GM18502 (cell line): ENCODE measurements around the gene EIF2A.

Experiments
- ATAC-seq: cut with Tn5 transposase; IDR thresholded peaks from one replicate; pipeline ENCODE4 v1.9.1; 2021; ENCODE audit warnings: mild to moderate bottlenecking; ENCODE audit not compliant: unreplicated experiment, poor library complexity

The EIF2A gene

DNA sequence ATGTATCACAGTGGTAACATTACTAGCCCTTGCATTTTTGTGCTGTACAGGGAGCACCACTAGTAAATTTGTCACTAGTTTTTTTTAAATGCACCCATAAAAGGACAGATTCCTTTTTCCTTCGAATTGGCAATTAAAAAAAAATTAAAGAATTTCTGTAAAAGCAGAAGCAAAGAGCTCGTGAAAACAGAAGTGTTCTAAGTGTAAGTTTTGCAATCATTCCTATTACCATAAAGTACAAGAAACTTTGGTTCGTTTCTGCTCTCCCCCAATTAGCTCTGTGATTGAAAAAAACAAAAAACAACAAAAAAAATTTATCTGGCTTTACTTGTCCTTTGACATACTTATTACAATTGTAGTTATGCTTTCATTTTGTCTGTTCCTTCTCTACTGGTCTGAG, 5.6 kb upstream of the EIF2A start:
- ATAC-seq = no peak

DNA sequence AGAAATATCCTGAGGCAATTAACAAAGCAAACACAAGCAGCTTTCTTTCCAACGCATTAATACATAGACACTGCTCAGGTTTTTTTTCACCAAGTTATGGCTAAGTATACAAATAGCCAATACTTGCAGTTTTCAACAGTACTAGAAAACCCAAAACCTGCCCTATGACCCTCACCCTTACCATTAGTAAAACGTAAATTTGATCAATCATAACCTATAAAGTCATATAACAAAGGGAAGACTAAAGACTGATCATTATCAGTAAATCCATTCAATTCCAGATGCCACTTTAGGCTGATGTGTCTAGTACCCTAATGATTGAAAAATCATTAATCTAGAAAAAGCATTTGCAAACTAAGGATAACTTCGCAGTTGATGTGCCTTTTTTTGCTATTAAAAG, 3.5 kb upstream of the EIF2A start:
- ATAC-seq = no peak

DNA sequence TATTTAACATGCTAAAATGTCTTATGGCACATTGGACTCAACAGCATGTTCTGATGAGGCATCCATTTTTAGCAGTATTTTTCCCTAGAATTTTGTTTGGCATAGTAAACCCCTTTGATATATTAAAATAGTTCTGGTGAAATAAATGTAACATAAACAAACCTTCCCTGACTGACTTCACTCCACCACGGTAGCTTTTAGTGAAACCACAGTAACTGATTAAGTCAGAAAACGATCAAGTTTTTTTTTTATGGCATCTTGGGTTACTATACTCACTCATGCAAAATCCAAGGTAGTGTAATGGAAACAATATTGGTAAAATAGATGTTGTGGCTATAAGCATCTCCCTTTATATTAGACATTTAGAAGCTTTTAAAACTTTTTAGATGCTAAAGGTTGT, 3.1 kb upstream of the EIF2A start:
- ATAC-seq = no peak

DNA sequence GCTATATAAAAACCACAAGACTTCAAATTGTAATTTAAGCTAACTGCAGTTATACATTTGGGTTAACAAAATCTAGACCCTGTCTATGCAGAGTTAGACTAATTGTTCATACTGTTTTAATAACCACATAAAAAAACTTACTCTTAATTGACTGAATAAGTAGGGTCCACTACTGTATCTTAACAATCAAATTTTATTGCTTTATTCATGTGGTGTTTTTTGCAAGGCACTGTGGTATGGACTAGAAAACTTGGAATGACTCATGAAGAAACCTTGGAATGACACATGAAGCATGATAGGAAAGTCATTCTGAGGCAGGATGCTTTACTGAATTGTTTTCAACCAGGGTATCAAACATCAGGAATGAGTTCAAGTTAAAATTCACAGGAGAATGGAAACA, 2.5 kb upstream of the EIF2A start:
- ATAC-seq = no peak

DNA sequence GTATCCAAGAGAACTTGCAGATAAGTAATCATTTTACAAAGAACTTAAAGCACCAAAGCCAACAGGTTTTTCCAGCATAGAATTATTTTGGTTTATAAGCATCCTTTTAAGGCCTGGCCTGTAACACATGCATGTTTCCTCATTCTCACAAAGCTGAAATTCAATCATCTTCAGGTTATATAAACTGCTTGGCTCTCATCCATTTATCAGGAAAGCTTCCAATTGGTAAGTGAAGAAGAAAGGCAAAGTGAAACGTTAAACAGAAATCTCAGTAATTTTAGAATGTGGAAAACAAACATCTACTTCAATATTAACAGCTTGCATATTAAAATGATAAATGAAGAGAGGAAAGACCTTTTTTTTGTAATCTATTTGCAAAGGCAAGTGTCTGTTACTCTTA, 1.9 kb upstream of the EIF2A start:
- no peak for ATAC-seq

DNA sequence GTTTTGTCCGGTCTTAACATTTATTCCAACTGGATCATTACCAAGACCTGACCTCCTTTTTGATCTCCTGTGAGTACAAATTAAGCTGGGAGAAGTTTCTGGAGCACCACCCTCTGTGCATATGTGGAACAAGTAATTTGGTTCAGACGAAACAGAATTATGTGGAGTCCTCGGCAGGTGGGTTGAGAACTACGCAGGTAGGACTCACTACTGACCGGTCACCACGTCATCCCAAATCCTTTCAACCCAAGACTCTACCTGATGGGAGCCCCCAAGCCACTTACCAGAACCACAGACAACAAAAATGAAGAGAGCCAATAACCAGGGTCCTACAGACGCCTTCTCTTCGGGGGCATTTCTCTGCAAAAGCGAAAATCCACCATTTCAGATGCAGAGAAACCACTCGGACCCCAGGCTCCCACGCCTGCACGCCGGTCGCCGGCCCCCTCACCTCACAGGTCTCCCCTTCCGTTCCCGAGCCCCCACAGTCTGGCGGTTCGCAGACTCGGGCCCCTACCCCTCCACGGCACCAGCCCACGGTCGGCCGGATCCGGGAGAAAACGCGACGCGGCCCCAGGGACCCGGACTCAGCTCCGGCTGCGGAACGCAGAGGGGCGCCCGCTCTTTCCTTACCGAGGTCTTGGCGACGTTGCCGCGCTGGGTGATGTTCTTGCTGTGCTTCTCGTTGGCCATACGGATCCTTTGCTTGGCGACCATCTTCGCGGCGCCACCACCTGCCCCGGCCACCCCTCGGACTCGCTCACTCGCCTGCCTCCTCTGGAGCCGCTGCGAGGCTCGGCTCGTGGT, 965 bp upstream of the EIF2A start:
- peak; percentile 24 for ATAC-seq

DNA sequence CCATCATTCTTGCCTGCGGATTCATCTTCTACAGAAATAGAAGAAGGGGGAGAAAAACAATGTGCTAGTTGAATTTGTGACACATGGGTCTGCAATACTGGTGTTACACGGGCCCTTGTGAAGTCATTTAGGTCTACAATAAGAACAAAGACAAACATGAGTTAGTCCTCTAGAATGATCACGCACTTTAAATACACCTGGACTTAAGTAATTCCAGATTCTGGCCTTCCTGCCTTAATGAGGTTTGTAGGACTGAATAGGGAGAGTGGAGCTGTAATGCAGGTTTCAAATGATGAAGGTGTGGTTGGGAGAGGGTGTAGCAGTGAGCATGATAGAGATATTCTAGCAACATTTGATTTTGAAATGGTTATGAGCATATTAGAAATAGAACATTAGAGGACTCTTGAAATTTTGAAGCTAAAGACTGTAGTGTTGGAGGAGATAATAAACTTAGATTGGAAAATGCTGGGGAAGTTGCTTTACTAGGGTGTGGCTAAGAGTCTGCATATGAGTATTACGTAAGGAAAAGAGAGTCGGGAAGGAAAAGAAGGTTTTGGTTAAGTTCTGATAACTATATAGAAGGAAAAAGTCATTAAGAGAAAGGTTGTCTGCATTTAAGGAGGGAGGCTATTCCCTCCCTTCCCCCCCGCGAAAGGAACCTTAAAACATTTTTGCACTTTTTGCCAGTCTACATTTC, 606 bp downstream of the EIF2A start:
- ATAC-seq = no peak

DNA sequence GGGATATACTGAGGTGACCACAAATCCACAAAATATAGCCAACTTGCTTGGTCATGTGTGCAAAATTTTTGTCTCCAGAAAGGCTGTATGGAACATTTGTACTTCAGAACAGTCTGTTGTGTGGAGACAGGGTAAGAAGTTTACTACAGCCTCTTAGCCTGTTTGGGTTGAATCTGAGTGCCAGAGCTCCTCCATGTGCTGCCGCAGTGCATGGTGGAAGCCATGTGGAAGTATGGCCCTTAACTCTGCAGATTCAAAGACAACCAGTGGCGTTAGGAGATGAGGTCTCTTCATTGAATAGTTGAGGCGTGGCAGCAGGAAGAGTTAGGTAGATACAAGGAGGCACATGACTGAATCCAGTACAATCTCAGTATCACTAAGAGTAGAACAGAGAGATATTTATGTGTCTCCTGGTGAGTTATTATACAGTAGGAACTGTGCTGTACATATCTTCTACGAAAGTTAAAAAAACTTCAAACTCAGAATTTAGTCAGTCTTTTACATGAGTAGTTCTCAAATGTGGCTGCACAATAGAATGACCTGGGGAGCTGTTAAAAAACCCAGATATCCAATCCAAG, 9.4 kb downstream of the EIF2A start:
- no peak for ATAC-seq

DNA sequence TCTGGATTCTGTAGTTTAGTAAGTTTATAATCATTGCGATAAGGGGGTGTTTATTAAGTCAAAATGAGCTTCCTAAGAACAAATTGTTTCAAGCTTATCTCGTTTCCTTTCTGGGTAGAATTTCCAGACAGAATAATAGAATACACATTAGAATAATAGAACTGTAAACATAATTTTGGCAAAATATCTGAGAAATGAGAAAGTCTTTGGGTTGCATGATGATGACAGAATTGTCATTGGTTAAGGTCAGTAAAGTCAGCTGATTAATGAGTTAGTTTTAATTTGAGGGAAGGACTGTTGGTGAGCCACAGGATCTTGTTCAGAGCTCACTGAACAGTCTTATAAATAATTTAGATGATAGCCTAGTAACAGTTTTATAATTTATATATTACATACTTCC, 10.2 kb downstream of the EIF2A start:
- ATAC-seq = no peak

DNA sequence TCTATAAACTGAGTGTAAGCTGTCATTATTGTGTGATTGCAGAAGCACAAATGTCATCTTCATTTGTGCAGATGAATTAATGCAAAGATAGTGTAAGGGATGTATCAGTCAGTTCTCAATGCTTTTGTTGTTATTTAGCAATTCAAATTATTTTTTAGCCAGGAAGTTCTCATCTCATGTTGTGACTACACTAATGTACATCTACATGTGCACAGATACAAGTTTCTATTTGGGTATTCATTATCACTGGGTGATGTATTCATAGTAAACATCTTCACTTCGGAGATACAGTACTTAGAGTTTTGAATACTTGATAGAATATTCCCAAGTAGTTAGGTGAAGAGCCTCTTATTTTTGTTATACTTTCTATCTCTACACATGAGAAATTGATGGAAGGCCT, 11.1 kb downstream of the EIF2A start:
- ATAC-seq = no peak

DNA sequence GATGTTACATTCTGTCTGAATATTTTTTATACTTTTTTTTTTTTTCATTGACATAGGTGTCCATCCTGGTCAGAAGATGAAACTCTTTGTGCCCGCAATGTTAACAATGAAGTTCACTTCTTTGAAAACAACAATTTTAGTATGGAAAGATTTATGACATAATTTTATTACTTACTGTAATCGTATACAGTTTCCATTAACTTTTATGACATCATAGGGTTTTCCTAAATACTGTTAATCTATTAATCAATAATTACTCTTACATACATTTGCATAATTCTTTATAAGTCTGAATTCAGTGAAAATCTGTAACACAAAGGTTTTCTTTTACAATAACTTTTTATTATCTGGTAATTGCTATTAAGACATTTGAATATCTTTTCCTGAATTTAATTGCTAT, 17.7 kb downstream of the EIF2A start:
- no peak for ATAC-seq

DNA sequence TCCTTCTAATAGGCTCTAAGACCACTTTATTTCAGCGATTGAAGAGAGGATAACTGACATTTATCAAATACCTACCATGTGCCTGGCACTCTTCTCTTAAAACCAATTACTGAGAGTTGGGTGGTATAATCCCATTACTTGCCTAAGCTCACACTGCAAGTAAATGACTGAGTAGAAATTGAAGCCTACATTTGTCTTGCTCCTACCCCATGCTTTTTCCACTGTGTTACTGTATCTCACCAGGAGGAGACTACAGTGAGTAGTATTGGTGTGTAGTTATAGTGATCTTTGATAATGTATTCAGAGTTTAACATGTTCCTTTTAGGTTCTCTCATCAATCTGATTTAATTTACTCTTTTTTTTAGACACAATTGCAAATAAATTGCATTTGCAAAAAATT, 20.7 kb downstream of the EIF2A start:
- no peak for ATAC-seq

DNA sequence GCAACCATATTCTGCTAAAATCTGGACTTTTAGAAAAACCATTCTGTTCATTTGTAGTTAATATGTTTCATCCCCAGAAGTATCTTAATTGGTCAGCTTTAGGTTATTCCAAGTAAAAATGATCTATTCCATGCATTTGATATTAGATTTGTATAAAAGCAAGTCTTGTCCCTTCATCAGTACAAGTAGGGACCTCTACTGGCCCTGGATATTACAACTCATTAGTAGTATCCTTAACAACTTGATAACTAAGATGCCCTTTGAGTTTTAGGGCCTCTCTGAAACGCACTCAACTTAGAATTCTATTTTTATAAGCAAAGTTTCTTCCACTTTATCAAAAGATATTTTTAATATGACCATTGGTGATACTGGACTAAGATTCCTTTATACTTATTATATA, 31.3 kb downstream of the EIF2A start:
- ATAC-seq = no peak

DNA sequence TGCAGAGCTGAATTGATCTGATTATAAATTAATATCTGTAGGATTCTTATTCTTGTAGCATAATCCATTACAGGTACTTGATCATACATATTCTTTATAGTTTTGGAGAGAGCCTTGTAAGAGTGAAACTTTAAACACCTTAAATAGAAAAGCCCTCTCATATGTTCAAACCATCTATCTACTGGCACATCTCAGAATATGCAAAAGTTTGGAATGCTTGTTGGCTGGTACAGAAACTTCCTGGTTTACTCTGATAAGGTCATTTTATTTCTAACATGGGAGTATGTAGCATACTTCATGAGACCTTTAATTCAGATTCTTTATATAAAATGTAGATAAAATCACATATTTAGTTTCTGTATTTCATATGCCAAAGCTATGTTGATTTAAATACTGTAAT, 34.6 kb downstream of the EIF2A start:
- no peak for ATAC-seq

DNA sequence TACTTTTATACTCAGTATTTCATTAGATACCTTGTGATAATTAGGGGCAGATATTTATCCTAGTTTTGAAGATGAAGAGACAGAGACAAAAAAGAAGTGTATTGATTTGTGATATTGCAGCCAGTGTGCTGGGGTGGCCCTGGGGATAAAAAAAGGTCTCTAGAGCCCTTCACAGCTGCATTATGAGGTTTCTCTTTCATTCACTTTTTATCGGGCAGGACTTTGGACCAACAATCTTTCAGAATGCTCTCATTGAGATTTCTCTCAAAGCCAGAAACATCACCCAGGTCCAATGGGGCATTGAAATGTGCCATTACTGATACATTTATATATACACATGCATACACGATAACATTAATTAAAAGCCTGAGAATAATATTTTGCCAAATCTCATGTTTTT, 36.0 kb downstream of the EIF2A start:
- ATAC-seq = peak; percentile 69

DNA sequence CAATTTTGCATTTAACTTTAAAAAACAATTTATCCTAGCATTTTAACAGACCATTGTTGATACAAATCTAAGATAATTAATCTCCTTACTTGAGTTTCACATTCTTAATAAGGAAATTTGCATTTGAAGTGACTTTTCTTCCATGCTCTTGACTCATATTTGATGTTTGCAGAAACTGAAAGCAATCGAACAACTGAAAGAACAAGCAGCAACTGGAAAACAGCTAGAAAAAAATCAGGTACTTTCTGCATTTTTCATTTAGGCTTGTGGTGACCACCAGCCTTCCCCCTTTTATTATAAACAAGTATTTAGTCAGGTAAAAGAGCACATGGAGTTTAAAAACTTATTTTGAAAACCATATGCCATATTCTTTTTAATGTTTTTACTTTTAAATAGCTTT, 36.4 kb downstream of the EIF2A start:
- ATAC-seq = peak; percentile 70

DNA sequence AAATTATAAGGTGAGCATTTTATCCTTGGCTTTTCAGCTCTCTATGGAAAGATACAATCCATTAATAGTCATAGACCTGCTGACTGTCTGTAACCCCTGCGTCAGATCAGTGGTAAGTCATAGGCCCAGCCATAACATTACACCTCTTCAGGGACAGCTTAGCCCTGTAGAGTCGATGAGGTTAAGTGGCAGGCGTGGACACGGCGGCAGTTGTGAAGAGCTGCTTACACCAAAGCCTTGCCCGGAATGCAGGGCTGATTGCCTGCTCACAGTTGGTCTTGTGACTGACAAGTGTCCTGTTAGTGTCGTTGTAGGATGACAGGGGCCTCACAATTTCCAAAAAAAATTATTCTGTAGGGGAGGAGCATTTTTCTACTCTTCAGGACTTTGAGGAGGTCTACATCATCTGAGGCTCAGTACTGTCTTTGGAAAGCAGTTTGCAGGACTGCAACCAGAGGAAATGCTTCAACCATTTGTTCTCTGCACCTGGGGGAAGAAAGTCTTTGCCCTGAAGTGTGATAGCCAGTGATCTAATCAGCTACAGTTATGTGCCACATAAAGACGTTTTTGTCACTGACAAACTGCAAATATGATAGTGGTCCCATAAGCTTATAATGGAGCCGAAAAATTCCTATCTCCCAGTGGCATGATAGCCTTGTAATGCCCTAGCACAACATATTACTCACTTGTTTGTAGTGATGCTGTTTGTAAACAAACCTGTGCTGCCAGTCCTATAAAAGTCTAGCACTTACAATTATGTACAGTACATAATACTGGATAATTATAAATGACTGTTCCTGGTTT, 41.6 kb downstream of the EIF2A start:
- no peak for ATAC-seq

DNA sequence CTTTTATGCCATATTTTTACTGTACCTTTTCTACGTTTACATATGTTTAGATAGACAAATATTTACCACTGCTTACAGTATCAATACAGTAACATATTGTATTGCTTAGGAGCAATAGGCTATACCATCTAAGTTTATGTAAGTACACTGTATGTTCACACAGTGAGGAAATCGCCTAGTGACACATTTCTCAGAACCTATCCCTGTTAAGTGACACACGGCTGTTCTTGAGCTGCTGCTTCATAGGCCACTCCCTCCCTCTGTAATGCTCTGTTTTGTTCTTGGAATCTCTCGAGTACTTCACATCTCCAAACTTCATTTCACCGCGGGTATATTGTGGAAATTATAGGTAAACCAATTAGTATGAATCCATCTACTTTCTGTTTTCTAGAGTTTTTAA, 43.2 kb downstream of the EIF2A start:
- ATAC-seq = no peak

DNA sequence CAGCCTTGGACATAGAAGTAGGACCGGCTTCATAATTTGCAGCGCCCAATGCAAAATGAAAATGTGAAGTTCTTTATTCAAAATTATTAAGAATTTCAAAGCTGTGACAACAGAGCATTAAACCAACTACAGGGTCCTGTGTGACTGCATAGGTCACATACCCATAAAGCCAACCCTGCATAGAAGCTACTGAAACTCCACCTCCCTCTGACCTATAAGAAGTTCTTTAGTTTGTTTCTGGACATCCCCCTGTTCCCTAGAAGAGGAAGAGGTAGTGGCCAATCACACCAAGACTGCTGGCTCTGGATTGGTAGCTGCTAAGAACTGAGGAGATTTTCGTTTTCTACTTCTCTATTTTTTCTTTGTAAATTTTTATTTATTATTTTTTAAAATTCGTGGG, 47.6 kb downstream of the EIF2A start:
- no peak for ATAC-seq

DNA sequence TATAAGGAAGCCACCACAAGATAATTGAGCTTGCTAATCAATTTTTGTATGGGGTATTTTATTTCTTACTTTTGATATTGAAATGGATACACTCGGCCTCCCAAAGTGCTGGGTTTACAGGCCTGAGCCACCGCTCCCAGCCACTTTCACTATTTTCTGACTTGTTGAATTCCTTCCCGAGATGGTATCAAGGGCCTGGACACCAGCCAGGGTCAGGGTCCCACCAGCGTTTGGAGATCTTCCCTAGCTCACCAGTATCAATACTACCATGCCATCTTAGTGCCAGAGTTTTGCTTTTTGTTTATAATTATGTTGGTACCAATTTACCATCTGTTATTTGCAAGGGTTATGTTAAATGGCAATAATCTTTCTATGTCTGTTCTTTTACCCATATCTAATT, 51.1 kb downstream of the EIF2A start:
- ATAC-seq = no peak
